ENCODE results near the gene AURKAIP1. TPM values are rescaled to one million over a fixed set of nuclear protein-coding genes. Genes with fewer than 3 reads are reported as not detected.
"Not testable (repeated sequence)": the region's sequence is repeated elsewhere in the genome, so short reads cannot be mapped to it uniquely, and the experiment has no call there.

AURKAIP1 gene
- total RNA-seq, 1 donor from 2014 or later = 87.7 TPM

DNA sequence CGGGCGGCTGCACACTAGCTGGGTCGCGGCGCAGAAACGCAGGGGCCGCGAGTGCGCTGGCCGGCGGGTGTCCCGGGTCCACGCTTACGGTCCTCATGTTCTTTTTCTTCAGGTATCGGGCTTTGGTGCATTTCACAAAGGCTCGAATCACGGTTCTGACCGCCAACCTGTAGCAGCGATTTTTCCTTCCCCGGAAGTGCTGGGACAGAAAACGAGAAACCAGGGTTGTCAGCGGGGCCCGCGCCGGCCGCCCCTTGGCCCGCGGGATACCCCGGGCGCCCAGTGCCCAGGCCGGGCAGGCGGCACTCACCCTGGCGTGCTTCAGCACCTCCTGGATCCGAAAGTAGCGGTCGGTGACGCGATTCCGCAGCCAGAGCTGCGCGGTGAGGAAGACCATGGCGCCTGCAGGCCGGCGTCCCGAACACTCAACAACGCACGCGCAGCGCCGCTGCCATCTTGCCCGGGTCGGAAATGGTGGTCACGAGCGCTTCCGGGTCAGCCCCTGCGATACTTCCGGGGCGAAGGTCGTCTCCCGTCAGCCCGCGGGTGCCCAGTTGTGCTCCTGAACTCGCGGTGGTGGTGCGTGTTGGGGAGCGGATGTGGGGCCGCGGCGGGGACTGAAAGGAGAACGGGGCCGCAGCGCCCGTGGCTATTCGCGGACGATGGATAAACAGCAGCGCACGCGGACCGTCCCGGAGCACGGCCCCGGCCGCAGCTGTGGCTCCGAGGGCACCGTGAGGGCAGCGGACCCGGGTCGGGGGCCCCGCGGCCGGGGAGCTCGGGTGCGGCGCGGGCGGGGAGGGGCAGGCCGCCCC lies 32.0 kb upstream of the AURKAIP1 start, which contains the start of gene MRPL20:
Gene MRPL20, minus strand, starts transcription at position 473 of the 815 bp plus-strand sequence. Its CDS starts 76 bp downstream, at position 397.
- peak; percentile 92 to 93 for DNase-seq (ENCODE audit: low read depth in 2 of 2)

DNA sequence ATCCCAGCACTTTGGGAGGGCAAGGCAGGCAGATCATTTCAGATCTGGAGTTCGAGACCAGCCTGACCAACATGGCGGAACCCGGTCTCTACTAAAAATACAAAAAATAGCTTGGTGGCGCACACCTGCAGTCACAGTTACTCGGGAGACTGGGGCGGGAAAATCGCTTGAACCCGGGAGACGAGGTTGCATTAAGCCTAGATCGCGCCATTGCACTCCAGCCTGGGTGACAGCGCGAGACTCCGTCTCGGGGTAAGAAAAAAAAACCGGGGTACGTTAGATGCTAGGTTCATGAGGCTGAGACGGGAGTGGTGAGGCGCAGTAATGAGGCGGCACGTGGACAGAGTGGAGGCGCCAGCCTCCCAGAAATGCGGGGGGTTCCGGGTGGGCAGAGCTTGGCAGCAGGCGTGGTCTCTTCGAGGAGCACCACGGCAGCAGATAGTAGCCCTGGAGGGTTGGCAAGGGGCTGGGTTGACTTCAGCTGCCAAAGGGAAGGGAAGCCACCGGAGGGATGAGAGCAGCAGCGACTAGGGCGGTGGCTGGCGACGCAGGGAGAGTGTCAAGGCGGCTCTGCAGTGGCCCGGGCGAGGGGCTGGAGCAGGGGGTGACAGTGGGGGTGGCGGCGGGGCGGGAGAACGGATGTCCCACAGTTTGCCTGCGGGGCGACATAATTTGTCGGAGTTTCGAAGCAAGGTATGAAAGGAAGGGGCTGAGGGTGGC lies 31.3 kb upstream of the AURKAIP1 start:
- no peak for DNase-seq (ENCODE audit: low read depth in 2 of 2)

DNA sequence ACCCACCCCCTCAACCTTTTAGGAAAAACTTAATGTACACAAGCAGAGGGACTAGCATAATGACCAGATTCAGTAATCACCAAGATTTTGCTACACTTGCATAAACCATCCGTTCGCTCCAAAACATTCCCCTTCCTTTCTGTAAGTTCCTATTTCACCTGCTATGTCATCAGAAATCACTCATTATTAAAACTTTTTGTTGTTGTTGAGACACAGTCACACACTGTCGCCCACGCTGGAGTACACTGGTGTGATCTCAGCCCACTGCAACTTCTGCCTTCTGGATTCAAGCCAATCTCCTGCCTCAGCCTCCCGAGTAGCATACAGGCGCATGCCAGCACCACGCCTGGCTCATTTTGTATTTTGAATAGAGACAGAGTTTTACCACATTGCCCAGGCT lies 28.6 kb upstream of the AURKAIP1 start:
- no peak for DNase-seq (ENCODE audit: low read depth in 2 of 2)

DNA sequence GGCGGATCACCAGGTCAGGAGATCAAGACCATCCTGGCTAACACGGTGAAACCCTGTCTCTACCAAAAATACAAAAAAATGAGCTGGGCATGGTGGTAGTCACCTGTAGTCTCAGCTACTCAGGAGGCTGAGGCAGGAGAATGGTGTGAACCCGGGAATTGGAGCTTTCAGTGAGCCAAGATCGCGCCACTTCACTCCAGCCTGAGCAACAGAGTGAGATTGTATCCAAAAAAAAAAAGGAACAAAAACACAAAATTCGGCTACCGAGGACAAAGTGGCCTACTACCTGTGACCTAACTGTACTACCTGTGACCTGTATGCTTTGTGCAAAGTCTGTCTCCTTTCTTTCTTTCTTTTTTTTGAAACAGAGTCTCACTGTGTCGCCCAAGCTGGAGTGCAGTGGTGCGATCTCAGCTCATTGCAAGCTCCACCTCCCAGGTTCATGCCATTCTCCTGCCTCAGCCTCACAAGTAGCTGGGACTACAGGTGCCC lies 27.9 kb upstream of the AURKAIP1 start:
- DNase-seq (ENCODE audit: low read depth in 2 of 2) = not testable (repeated sequence)

DNA sequence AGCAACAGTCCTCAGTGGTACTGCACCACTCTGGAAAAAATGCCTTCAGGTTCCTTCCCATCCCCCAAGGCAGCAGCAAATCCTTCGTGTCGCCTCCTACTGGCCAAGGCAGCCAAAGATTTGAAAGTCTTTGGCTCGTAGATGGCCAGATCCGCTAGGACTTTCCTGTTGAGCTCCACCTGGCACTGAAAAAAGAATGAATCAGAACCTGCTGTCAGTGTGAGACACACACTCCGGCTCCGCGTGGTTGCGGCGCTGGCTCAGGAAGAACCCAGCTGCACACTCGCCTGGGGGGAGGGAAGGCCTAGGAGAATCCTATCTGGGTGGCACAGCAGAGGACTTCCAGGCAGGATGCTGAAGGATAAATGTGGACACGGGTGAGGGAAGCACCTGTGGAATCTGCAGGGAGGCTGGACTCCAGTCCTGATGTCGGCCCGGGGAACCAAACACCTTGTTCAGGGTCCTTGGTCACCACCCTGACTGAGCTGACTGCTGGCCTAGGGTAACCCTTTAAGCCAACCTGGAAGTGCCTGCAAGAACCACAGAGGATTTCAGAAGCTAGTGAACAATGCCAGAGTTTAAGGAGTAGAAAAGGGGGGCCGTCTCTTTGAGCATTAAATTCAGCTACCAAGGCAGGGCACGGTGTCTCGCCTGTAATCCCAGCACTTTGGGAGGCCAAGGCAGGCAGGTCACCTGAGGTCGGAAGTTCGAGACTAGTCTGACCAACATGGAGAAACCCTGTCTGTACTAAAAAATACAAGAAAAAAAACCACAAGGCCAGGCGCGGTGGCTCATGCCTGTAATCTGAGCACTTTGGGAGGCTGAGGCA lies 27.3 kb upstream of the AURKAIP1 start:
- DNase-seq (ENCODE audit: low read depth in 2 of 2) = peak; percentile 75 to 81

DNA sequence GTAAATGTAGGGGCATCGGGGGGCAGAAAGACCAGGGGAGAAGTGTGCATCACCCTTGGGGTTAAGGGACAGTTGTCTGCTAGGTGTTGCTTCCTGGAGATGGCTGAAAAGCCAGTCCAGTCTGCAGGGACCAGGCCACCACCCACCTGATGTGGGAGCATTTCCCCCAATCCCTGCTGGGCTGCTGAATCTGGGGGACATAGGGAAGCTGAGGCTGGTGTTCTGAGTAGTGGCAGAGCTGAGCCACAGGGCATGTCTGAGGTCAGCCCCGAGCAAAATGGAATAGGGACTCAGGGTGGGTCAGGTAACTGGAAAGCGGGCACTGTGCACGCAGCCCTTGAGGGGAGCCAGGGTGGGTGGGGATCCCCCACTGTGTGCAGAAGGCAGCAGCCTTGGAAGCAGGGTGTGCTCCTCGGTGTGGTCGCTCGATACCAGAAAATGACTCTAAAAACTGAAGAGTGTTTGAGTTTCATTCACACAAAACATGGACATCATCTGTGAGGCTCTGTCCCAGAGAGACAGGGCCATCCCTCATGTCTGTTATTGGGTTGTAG lies 26.5 kb upstream of the AURKAIP1 start:
- DNase-seq (ENCODE audit: low read depth in 2 of 2) = no peak

DNA sequence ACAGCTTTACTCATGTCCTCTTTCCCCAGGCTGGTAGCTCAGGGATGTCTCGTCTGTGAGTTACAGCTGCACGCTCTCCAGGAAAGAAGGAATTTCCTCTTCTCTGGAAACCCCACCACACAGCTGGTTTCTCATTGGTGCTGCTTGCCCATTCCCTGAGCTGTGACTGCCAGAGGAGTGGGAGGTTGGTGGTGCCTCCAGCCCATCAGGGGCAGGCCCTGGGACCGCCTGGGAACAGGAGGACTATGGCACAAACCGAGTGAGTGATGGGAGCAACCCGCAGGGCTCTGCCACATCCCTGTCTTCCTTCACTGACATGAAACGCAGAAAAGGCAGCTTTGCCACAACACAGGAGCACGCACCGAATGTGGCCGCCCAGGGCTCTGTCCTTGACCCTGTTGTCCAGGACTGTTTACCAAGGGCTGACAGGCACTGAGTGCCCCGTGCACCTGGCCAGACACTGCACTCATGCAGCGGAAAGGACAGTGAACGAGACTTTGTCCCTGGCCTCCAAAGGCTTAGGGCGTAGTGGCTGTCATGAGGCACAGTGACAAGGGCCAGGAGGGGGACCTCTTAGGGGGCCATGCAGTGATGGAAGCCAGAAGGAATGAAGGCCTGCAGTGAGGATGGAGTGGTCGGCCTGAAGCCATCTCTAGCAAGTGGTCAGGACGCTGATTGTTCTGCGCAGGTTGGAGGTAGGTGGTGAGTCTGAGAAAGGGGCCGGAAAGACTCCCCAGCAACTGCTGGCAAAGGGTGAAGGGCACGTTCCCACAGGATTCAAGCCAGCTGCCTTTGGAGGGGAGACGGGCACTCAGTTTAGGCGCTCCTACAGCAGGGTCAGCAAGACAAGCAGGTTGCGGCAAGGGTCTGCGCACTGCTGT lies 25.8 kb upstream of the AURKAIP1 start:
- peak in 1 of 2 donors; percentile 32 for DNase-seq (ENCODE audit: low read depth in 2 of 2)

DNA sequence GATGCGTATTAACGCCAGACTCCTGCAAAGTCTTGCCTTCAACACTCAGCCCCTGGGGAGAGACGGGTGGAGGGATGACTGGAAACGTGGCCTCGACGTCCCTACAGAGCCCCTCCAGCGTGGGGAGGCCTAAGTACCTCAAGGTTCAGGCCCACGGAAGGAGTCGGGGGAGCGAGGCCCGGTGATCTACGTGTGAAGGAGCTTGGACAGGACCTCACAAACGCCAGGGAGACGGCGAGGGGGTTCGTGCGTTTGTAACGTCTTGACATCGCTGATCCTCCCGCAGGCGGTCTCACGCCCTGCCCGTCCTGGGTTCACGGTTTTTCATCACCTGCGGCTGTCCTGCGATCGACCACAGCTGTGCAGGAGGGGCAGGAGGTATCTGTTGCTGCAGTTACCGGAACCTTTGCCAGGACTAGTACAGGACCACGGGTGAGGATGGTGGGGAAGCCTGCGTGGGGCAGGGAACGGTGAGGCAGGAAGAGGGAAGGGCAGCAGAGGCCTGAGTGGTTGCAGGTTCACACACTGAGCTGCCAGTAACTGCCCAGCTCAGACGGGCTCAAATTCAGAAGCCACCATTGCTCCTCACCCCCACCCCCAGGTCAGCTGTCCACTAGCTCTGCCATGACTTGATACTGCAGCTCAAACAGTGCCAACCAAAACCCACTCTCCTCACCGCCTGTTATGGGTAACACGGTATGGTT lies 25.0 kb upstream of the AURKAIP1 start:
- peak; percentile 33 to 37 for DNase-seq (ENCODE audit: low read depth in 2 of 2)

DNA sequence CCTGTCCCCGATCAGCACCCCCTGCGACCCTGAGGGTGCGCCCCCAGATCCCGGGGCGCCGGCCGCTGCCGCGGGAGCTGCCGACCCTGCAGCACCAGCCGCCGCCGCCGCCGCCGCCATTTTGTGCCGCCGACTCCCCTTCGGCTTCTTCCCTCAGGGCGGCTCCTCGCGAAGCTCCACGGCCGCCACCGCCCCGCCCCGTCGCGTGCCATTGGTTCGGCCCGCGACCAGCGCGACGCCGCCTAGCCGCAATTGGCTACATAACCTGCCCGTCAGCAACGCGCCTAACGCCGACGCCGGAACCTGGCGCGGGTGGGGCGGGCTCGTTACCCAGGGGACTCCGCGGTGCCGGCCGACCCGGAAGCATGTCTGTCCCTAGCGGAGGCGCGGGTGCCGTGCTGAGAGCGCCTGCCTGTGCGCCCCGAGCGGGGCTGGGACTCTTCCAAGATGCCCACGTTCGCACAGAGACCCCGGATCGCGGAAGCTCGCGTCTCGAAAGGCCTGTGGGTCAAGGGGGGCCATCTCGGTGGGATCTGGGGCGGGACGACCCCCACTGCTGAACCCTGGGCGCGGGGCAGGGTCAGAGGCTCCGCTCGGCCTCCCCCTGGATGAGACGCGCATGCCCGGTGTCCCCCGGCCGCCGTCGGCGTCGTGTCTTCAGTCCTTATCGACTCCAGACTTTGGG lies 24.3 kb upstream of the AURKAIP1 start, which contains the start of gene CCNL2:
Gene CCNL2, minus strand, starts transcription at position 149 of the 685 bp plus-strand sequence. Its CDS starts 29 bp downstream, at position 120.
- peak; percentile 99 for DNase-seq (ENCODE audit: low read depth in 2 of 2)

DNA sequence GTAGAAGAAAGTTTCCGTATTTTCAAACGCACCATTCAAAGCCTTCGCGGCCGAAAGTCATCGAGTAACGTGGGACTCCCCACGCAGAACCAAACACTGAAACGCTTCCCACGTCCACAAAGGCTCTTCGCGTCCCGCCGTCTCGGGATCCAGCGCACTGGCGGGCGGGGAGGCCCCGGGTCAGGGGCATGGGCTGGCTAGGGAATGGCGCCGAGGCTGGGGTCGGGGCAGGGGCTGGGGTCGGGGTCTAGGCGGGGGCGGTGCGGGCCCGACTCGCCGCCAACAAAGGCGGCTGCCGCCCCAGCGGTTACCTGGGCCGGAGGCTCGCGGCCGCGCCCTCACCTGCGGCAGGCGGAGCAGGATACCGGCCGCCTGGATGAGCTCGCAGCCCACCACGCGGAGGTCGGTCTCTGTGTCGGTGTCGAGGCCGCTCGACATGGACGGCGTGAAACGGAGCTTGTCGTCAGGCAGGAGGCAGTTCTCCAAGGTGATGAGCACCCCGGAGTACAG lies 23.7 kb upstream of the AURKAIP1 start:
- no peak for DNase-seq (ENCODE audit: low read depth in 2 of 2)

DNA sequence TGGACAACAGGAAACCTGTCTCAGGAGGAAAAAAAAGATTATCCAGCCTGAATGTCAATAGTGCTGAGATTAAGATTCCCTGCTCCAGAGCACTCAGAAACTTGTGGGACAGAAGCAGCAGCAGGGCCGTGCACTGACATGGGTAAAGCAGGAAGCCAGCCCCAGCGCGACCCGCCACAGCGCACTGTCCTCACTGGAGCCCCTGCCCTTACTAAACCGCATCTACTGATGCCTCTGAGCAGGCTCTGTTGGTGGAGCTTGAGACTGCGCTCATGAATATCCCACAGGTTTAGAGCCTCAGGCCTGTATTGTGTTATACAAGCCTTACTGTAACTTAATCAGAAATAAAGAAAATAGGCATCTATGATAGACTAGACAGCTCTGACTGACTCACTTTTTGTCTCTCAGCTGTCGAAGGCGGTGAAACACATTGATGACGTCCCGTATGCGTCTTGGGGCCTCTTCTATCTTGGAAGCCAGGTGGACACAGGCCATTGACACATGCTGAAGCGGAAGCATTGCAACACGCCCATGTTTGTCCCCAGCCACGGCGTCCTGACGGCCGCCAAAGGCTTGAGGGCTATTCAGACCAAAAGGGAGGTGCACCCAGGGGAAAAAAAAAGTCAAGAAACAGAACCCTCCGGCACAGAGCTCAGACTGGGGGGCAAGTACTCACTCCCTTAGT lies 23.0 kb upstream of the AURKAIP1 start:
- DNase-seq (ENCODE audit: low read depth in 2 of 2) = peak; percentile 33 to 69

DNA sequence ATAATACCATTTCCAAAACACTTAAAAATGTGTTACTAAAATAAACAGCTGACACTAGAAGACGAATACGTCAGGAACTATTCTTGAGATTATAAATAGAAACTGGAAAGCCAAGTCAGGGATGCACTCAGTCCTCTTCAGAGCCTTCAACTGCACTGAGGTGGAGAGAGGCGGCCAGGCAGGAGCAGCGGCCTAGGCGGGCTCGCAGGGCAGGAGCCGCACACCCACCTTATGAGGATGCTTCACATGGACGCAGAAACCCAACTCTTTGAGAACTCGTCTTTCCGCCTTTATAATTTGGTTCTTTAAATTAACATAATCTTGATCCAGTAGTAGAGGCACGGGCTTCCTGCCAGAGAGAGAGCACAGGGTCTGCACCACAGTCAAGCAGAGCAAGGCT lies 20.2 kb upstream of the AURKAIP1 start:
- DNase-seq (ENCODE audit: low read depth in 2 of 2) = no peak

DNA sequence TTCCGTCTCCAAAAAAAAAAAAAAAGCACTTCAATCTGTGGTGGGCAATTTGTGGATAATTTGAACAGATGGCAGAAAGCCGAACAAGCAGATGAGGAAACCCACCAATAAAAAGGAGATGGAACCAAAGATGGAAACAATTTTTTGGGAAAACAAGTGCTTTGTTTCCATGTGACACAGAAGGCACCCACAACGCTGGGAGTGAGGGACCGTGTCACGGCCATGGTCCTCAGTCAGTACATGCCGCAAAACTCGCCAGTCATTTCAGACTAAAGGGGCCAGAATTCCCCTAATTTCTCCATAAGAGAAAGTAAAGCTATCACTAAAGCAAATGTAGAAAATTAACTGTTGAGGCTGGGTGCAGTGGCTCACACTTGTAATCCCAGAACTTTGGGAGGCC lies 19.1 kb upstream of the AURKAIP1 start:
- DNase-seq (ENCODE audit: low read depth in 2 of 2) = no peak

DNA sequence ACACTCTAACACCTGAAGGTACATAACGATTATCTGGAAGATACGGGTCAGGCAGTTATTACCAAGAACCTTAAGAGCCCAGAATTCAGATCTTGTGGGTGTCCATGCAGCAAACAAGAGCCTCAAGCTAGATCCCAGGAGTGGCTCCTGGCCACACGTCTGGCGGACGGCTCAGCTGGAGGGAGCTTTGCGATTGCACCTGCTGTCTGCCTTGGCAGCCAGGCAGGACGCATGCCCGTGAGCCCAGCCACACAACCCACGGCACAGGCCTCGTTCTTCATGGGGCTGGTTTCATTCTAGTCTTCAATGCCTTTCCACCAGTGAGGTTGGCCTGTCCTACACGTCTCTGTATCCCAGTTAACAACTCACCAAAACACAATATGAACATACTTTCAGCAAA lies 18.4 kb upstream of the AURKAIP1 start:
- no peak for DNase-seq (ENCODE audit: low read depth in 2 of 2)

DNA sequence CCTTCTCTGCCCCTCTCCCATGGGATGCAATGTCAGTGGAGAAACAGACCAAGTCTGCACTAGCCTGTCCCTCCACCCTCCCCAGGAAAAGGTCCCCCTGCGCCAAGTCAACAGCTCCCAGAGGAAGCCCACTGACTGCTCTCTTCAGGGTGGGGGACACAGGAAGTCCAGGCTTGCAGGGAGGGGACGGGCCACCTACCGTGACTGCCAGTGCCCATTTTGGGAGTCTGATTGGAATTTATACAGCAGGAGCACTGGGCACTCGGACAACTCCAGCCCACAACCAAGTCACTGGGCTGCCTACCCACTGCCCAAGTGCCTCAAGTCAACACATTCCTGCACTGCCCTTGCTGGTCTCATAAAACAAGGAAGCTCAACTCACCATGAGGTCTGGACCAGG lies 18.0 kb upstream of the AURKAIP1 start:
- no peak for DNase-seq (ENCODE audit: low read depth in 2 of 2)

DNA sequence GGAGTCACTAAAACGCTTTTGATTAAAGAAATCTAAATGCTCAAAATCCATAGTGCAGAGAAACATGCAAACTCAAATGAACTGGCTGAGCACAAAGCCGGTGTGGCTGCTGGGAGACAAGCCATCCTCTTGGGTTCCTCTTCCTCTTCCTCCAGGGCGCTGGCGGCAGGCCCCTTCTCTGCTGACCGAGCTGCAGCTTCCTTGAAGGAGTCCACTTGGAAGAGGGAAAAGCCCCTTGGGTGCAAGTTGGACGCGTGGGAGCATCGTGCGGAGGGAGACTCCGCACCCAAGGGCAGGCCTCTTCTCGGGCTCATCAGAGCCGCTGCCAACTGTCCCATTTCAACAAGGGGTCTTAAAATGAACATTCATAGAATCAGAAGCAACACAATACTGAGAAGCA lies 16.2 kb upstream of the AURKAIP1 start:
- no peak for DNase-seq (ENCODE audit: low read depth in 2 of 2)

DNA sequence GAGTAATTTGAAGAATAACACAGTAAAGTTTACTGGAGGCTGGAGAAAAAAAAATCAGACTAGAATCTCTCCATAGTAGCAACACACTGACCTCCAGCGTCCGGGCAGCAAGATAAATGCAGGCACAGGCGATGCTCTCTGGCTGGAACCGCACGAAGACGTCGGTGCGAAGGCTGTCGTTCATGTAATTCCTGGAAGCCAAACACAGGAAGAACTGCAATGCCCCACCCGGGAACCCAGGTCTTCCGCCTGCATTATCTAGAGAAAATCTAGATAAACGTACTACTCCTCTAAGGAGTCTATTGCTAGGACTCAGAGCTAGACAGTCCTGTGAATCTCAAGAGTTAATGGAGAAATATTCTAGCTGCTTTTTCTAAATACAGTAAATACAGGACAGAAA lies 15.7 kb upstream of the AURKAIP1 start:
- no peak for DNase-seq (ENCODE audit: low read depth in 2 of 2)

DNA sequence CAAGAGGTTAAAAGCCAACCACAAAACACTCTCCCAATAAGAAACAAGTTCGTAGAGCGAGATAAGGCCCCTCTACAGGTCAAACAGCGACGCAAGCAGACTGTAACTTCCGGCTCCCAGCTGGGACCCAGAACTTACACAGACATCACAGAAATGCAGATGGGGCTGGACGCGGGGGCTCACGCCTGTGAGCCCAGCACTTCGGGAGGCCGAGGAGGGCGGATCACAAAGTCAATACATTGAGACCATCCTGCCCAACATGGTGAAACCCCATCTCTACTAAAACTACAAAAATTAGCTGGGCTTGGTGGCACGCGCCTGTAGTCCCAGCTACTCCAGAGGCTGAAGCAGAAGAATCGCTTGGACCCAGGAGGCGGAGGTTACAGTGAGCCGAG lies 13.1 kb upstream of the AURKAIP1 start:
- no peak for DNase-seq (ENCODE audit: low read depth in 2 of 2)

Data from lung microvascular endothelial cell (primary cell).